ENCODE measurements around the gene SSH2.

GRCh38 chr17:29918016-29918415 lies 12.0 kb downstream of the SSH2 start:
- no peak for TF ChIP-seq CTCF (IDR thresholded peaks at IDR 0.05; ENCODE audit: poor library complexity)
- TF ChIP-seq EZH2phosphoT487 (IDR thresholded peaks at IDR 0.05; ENCODE audit: low read depth, severe bottlenecking, unreplicated experiment), result no peak
